Epithelial cell of esophagus (primary cell): ENCODE data around the gene EXOSC7.

ENCODE experiments used
- DNase-seq: peaks from one replicate; pipeline ENCODE4 v3.0.0; 2010; ENCODE audit warnings: low read depth
- H3K4me3 ChIP-seq: 2 replicates; pipeline ENCODE4 v1.5.1; 2011; ENCODE audit warnings: mild to moderate bottlenecking, low read length, control low read depth
- CTCF ChIP-seq: IDR thresholded peaks from 2 replicates; pipeline ENCODE4 v1.5.1; 2011; ENCODE audit warnings: low read depth, mild to moderate bottlenecking, low read length, control low read depth, inconsistent platforms; ENCODE audit not compliant: insufficient read depth; ENCODE audit errors: missing control alignments

EXOSC7 gene

GRCh38 chr3:44976002-44976815 lies at the start of gene EXOSC7, which contains the start of gene ZDHHC3:
EXOSC7 (plus strand) TSS chr3:44976244; CDS start chr3:44976278, 34 bp downstream.
ZDHHC3 (minus strand) TSS chr3:44976174; CDS start chr3:44959436, 16,738 bp downstream.
- peak; percentile 95 for DNase-seq
- no peak for TF ChIP-seq CTCF
- H3K4me3 ChIP-seq: peak within 1 kb of the TSS; percentile 95

- TF ChIP-seq CTCF: no peak
- no peak for DNase-seq
- H3K4me3 ChIP-seq: no peak overlapping the region
These were observed 49.1 kb upstream of the EXOSC7 start for GRCh38 chr3:44926921-44927320.

- no peak for DNase-seq
- TF ChIP-seq CTCF: peak; percentile 8
- H3K4me3 ChIP-seq: no peak overlapping the region
These were observed 48.7 kb upstream of the EXOSC7 start for GRCh38 chr3:44927371-44927770.

- TF ChIP-seq CTCF: no peak
- no peak for DNase-seq
- H3K4me3 ChIP-seq: no peak overlapping the region
These were observed 46.3 kb upstream of the EXOSC7 start for GRCh38 chr3:44929782-44930181.

GRCh38 chr3:44930911-44931310 lies 45.1 kb upstream of the EXOSC7 start:
- TF ChIP-seq CTCF: no peak
- DNase-seq: no peak

GRCh38 chr3:44931791-44932190 lies 44.3 kb upstream of the EXOSC7 start:
- no peak for TF ChIP-seq CTCF
- H3K4me3 ChIP-seq: no peak overlapping the region
- no peak for DNase-seq

More at GRCh38 chr3:44930911-44931310, 45.1 kb upstream of the EXOSC7 start:
- H3K4me3 ChIP-seq: no peak overlapping the region

GRCh38 chr3:44932271-44932670 lies 43.8 kb upstream of the EXOSC7 start:
- no peak for TF ChIP-seq CTCF
- no peak overlapping the region for H3K4me3 ChIP-seq
- no peak for DNase-seq
